HUES6 (cell line): ENCODE results near the gene TMEM151B.

ENCODE experiments used
- H3K27ac ChIP-seq: 2 replicates; pipeline ENCODE4 v1.7.0; 2013; ENCODE audit warnings: low read depth, mild to moderate bottlenecking, low read length, inconsistent platforms
- H3K27me3 ChIP-seq: 2 replicates; pipeline ENCODE4 v1.6.1; 2013; ENCODE audit warnings: low read length; ENCODE audit not compliant: control insufficient read depth, insufficient read depth
- H3K36me3 ChIP-seq: 2 replicates; pipeline ENCODE4 v1.6.1; 2013; ENCODE audit warnings: low read length; ENCODE audit not compliant: control insufficient read depth, insufficient read depth
- H3K4me1 ChIP-seq: 2 replicates; pipeline ENCODE4 v1.6.1; 2013; ENCODE audit warnings: low read length; ENCODE audit not compliant: control insufficient read depth, insufficient read depth
- H3K4me3 ChIP-seq: 2 replicates; pipeline ENCODE4 v1.5.1; 2013; ENCODE audit warnings: low read depth, low read length
- H3K9ac ChIP-seq: one replicate; pipeline ENCODE4 v1.6.1; 2013; ENCODE audit warnings: mild to moderate bottlenecking, low read length
- H3K9me3 ChIP-seq: 2 replicates; pipeline ENCODE4 v1.6.1; 2013; ENCODE audit warnings: low read depth, low read length; ENCODE audit not compliant: control insufficient read depth, insufficient read depth

TMEM151B gene

DNA sequence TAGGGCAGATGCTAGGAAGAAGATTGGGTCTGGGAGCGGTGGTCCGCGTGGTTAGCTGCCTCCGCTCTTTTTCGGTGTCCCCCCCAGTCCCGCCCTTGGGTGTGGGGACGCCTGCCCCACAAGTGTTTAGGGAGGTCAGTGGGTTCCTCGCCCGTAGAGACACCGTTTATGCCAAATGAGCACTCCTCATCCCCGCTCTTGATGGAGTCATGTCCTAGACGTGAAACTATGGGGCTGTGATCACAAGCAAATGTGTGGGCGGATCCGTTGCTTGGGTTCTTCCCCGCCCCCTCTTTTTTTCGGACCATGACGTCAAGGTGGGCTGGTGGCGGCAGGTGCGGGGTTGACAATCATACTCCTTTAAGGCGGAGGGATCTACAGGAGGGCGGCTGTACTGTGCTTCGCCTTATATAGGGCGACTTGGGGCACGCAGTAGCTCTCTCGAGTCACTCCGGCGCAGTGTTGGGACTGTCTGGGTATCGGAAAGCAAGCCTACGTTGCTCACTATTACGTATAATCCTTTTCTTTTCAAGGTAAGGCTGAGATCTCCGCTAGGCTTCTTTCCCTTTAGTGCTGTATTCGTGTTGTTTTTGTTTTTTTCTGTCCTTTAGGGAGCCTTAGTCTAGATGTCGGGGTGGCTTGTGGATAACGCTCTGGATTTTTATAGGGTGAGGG lies 23.4 kb upstream of the TMEM151B start, which contains the start of gene HSP90AB1:
Gene HSP90AB1 (plus strand): TSS at position 439 of the 675 bp plus-strand sequence. CDS start 1,529 bp downstream, outside the sequence.
- peak within 1 kb of the TSS; percentile 87 for H3K27ac ChIP-seq
- H3K4me3 ChIP-seq = peak within 1 kb of the TSS; percentile 94
- peaks cover 11% of the 10 kb centered on the region for H3K4me1 ChIP-seq

DNA sequence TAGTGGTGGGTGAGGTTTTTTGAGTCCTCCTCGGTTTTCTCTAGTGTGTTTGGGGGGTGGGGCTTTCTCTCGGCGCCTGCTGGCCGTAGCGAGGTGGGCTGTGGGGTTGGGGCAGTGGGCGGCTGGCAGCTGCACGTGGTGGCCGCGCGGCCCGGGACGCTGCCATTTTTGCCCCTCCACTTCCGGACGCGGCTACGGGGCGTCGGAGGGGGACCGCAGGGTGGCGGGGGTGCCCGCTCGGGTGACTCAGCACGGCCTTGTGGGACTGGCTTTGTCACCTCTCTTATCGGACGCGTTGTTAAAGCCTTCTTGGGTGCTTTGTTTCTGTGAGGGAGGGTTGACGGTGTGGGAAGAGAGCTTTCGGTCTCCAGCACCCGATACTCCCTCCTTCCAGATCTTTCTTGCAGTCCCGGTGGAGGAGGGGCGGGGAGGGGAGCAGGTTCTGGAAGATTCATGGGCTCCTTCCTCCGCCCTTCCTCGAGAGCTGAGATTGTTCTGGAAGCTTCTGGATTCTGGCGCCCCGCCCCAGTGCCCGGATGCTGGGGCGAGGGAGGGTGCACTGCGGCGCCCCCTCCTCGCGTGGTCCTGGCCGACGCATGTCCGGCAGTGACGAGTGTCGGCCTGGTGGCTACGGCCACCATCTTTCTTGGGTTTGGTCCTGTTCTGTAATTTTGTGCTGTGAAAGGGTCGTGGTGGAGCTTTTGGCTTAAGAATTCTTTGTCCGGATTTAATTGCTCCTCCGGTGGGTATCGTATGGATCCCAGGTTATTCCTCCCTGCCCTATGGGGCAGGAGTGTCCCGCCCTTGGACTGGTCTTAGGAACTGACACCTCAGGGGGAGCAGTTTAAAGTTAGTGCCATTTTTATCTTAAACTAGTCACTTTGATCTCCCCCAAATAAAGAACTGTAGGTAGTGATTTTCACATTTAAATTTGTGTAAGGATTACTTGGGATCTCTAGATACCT lies 22.6 kb upstream of the TMEM151B start:
- Histone ChIP-seq H3K4me3 (peak overlapping the region; percentile 94), H3K27ac (peak overlapping the region; percentile 87), H3K4me1 (peaks cover 11% of the 10 kb centered on the region), H3K9me3 (no peaks in the 10 kb centered on the region), H3K27me3 (no peaks in the 10 kb centered on the region), H3K36me3 (peaks cover 55% of the 10 kb centered on the region), H3K9ac (peak overlapping the region; percentile 97)

More for the DNA sequence above, 23.4 kb upstream of the TMEM151B start, which contains the start of gene HSP90AB1:
- peak within 1 kb of the TSS; percentile 97 for H3K9ac ChIP-seq
- H3K36me3 ChIP-seq = peaks cover 47% of the 10 kb centered on the region
- no peaks in the 10 kb centered on the region for H3K9me3 ChIP-seq
- no peaks in the 10 kb centered on the region for H3K27me3 ChIP-seq

DNA sequence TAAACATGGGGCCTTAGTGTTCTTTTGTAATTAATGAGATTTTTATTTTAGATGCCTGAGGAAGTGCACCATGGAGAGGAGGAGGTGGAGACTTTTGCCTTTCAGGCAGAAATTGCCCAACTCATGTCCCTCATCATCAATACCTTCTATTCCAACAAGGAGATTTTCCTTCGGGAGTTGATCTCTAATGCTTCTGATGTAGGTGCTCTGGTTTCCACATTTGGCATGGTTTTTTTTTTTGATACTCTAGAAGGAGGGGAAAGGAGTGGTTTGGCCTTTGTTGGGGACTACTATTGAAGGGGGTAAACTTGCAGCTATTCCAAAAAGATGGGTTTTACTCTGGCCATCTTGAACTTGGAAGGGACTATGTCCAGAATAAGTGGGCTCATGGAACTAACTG lies 21.7 kb upstream of the TMEM151B start:
- H3K9me3 ChIP-seq = no peaks in the 10 kb centered on the region
- no peaks in the 10 kb centered on the region for H3K27me3 ChIP-seq
- peak overlapping the region; percentile 94 for H3K4me3 ChIP-seq
- H3K27ac ChIP-seq = peak overlapping the region; percentile 87
- H3K9ac ChIP-seq = peak overlapping the region; percentile 97
- peaks cover 11% of the 10 kb centered on the region for H3K4me1 ChIP-seq
- H3K36me3 ChIP-seq = peaks cover 64% of the 10 kb centered on the region

DNA sequence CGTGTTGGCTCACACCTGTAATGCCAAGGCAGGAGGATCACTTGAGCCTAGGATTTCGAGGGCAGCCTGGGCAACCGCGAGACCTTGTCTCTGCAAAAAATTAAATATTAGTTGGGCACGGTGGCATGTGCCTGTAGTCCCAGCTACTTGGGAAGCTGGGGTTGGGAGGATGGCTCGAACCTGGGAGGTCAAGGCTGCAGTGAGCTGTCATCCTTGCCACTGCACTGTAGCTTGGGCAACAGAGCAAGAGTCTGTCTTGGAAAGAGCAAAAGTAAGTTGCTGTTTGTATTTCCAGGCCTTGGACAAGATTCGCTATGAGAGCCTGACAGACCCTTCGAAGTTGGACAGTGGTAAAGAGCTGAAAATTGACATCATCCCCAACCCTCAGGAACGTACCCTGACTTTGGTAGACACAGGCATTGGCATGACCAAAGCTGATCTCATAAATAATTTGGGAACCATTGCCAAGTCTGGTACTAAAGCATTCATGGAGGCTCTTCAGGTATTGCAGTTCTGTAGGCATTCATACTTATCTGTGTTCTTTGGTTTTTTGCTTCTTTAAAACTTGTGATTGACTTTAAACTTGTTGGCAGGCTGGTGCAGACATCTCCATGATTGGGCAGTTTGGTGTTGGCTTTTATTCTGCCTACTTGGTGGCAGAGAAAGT lies 21.0 kb upstream of the TMEM151B start:
- Histone ChIP-seq H3K9ac (peak overlapping the region; percentile 11), H3K27ac (no peak overlapping the region), H3K9me3 (no peaks in the 10 kb centered on the region), H3K27me3 (no peaks in the 10 kb centered on the region), H3K36me3 (peaks cover 70% of the 10 kb centered on the region), H3K4me1 (peaks cover 11% of the 10 kb centered on the region), H3K4me3 (peak overlapping the region; percentile 94)

DNA sequence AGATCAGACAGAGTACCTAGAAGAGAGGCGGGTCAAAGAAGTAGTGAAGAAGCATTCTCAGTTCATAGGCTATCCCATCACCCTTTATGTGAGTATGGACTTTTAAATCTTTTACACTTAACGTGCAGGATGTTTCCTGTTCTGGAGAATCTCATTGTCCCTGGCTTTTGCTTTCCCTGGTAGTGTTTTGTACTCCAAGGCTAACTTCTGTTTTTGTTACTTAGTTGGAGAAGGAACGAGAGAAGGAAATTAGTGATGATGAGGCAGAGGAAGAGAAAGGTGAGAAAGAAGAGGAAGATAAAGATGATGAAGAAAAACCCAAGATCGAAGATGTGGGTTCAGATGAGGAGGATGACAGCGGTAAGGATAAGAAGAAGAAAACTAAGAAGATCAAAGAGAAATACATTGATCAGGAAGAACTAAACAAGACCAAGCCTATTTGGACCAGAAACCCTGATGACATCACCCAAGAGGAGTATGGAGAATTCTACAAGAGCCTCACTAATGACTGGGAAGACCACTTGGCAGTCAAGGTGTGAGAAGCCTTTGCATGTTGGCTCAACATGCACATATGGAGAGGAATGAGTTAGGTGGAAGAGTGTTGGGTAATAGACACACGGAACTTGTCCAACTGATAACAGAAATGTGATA lies 20.1 kb upstream of the TMEM151B start:
- no peaks in the 10 kb centered on the region for H3K9me3 ChIP-seq
- H3K9ac ChIP-seq = no peak overlapping the region
- H3K27me3 ChIP-seq = no peaks in the 10 kb centered on the region
- no peak overlapping the region for H3K27ac ChIP-seq
- H3K4me1 ChIP-seq = peaks cover 7% of the 10 kb centered on the region
- peaks cover 80% of the 10 kb centered on the region for H3K36me3 ChIP-seq
- H3K4me3 ChIP-seq = no peak overlapping the region

DNA sequence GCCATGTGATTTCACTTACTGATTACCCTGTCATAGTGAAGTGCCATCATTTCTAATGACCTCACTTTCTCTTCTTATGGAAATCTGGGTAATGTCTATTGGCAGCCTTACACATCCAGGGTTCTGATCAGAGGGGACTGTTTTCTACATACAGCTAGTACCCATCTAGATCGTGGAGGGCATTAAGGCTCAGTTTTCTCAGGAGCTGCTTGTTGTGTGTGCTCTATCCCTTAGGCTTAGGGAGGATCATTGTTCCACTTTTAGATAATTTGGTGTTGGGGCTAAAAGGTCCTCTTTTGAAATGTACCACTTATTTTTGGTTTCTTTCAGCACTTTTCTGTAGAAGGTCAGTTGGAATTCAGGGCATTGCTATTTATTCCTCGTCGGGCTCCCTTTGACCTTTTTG lies 19.5 kb upstream of the TMEM151B start:
- Histone ChIP-seq H3K4me3 (no peak overlapping the region), H3K9ac (no peak overlapping the region), H3K36me3 (peaks cover 86% of the 10 kb centered on the region), H3K27ac (no peak overlapping the region), H3K9me3 (no peaks in the 10 kb centered on the region), H3K4me1 (peaks cover 3% of the 10 kb centered on the region), H3K27me3 (no peaks in the 10 kb centered on the region)

DNA sequence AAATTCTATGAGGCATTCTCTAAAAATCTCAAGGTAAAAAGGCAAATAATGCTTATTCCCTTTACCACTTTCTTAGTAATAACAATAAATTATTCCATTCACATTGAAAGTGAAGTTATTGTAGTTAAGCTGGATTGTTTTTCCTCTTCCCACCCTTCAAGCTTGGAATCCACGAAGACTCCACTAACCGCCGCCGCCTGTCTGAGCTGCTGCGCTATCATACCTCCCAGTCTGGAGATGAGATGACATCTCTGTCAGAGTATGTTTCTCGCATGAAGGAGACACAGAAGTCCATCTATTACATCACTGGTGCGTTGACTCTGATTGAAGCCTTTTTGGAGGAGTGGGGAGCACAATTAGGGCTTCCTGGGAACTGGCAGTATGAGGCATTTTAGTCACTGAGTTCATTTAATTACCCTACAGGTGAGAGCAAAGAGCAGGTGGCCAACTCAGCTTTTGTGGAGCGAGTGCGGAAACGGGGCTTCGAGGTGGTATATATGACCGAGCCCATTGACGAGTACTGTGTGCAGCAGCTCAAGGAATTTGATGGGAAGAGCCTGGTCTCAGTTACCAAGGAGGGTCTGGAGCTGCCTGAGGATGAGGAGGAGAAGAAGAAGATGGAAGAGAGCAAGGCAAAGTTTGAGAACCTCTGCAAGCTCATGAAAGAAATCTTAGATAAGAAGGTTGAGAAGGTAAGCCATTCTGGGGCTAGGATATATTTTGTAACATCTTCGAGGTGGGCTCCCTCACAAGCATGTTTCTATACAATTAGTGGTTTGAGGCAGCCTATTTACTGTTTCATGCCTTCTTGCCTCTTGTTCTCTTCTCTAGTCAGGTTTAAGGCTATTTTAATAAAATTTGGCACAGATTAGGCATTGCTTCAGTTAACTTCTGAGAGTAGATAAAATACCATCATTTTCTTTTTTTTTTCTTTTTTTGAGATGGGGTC lies 18.4 kb upstream of the TMEM151B start:
- Histone ChIP-seq H3K9ac (no peak overlapping the region), H3K27ac (no peak overlapping the region), H3K9me3 (no peaks in the 10 kb centered on the region), H3K27me3 (no peaks in the 10 kb centered on the region), H3K4me3 (no peak overlapping the region), H3K4me1 (peaks cover 8% of the 10 kb centered on the region; the same call in 1 of the 2 replicates), H3K36me3 (peaks cover 87% of the 10 kb centered on the region)

DNA sequence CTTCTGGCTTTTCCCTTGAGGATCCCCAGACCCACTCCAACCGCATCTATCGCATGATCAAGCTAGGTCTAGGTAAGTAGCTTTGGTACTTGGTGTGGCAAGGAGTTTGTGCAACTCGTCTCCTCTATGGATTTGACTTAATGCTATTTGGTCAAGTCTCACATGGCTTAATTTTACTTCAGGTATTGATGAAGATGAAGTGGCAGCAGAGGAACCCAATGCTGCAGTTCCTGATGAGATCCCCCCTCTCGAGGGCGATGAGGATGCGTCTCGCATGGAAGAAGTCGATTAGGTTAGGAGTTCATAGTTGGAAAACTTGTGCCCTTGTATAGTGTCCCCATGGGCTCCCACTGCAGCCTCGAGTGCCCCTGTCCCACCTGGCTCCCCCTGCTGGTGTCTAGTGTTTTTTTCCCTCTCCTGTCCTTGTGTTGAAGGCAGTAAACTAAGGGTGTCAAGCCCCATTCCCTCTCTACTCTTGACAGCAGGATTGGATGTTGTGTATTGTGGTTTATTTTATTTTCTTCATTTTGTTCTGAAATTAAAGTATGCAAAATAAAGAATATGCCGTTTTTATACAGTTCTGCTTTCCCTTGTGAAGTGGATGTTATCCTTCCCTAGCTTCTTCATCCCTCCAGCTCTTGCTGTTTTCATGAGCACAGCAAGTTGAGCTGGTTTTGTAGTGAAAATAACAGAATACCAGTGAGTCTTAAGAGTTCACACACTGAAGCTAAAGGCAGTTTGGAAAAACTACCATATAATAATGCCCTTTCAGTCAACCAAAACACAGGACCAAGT lies 16.7 kb upstream of the TMEM151B start:
- Histone ChIP-seq H3K4me3 (no peak overlapping the region), H3K27me3 (no peaks in the 10 kb centered on the region), H3K36me3 (peaks cover 73% of the 10 kb centered on the region), H3K4me1 (peaks cover 14% of the 10 kb centered on the region), H3K27ac (no peak overlapping the region), H3K9me3 (no peaks in the 10 kb centered on the region), H3K9ac (no peak overlapping the region)
